H1 (cell line): ENCODE results near the gene ANKIB1. TPM values are rescaled to one million over a fixed set of nuclear protein-coding genes. Genes with fewer than 3 reads are reported as not detected.

Source experiments
- CTCF ChIA-PET: fragments of 300-600 bp; sonication (Branson Sonifier 250); formaldehyde crosslinking; loops from one replicate; lab custom pipeline; 2021; ENCODE audit not compliant: partially characterized antibody; lab: Charles Lee
- POLR2A ChIA-PET: fragments of 300-600 bp; sonication (Branson Sonifier 250); formaldehyde crosslinking; loops from one replicate; lab custom pipeline; 2021; ENCODE audit warnings: inconsistent platforms; ENCODE audit not compliant: partially characterized antibody; lab: Charles Lee
- DNase-seq, 2 experiments: peaks; one replicate each; pipeline versions ENCODE4 v3.0.0 to v3.0.0-alpha.2; 2010 to 2022; ENCODE audit warnings: low spot score in 2 of 2, low read depth in 1 of 2, mixed read lengths in 1 of 2
- FAIRE-seq: peaks from 2 replicates; lab custom pipeline; 2011; peaks lifted over from hg19 to GRCh38; lab: Jason Lieb, UNC
- H2AFZ ChIP-seq: 2 replicates; pipeline ENCODE4 v1.8.1; 2012; ENCODE audit warnings: low read length, inconsistent platforms
- H2AK5ac ChIP-seq: 2 replicates; pipeline ENCODE4 v1.6.1; 2013; ENCODE audit warnings: low read depth, low read length
- H2BK120ac ChIP-seq: replicated peaks from 2 replicates; pipeline ENCODE3; 2013; ENCODE audit warnings: low read depth, low read length, inconsistent platforms
- H2BK12ac ChIP-seq: 2 replicates; pipeline ENCODE4 v1.6.1; 2013; ENCODE audit warnings: low read depth, low read length
- H2BK15ac ChIP-seq: 2 replicates; pipeline ENCODE4 v1.6.1; 2013; ENCODE audit warnings: low read length
- H2BK20ac ChIP-seq: 2 replicates; pipeline ENCODE4 v1.6.1; 2013; ENCODE audit warnings: low read length
- H2BK5ac ChIP-seq: 2 replicates; pipeline ENCODE4 v1.6.1; 2013; ENCODE audit warnings: low read depth, low read length
- H3K14ac ChIP-seq: 2 replicates; pipeline ENCODE4 v1.6.1; 2013; ENCODE audit warnings: inconsistent platforms; ENCODE audit not compliant: insufficient read length
- H3K18ac ChIP-seq: 2 replicates; pipeline ENCODE4 v1.6.1; 2013; ENCODE audit warnings: low read length; ENCODE audit errors: extremely low read depth
- H3K23ac ChIP-seq: 2 replicates; pipeline ENCODE4 v1.6.1; 2013; ENCODE audit warnings: inconsistent platforms; ENCODE audit not compliant: insufficient read length
- H3K23me2 ChIP-seq: 2 replicates; pipeline ENCODE4 v1.6.1; 2013; ENCODE audit warnings: low read depth, low read length
- H3K27ac ChIP-seq: 2 replicates; pipeline ENCODE4 v1.6.1; 2011; ENCODE audit warnings: low read depth, low read length, inconsistent platforms
- H3K27me3 ChIP-seq, 4 experiments: replicated peaks in 1 of 4; 1 replicate in 1 of 4; 2 replicates in 3 of 4; pipeline versions ENCODE4 v1.6.1 to v1.8.1; 2011 to 2013; ENCODE audit warnings: low read length in 3 of 4, mild to moderate bottlenecking in 3 of 4, inconsistent platforms in 2 of 4, mixed read lengths in 2 of 4, moderate library complexity in 1 of 4; ENCODE audit not compliant: control insufficient read depth in 3 of 4, insufficient read depth in 3 of 4; ENCODE audit errors: extremely low read depth in 1 of 4
- H3K36me3 ChIP-seq, 4 experiments: 2 replicates each; pipeline versions ENCODE4 v1.6.1 to v1.8.1; 2011 to 2013; ENCODE audit warnings: mild to moderate bottlenecking in 4 of 4, low read length in 3 of 4, moderate library complexity in 2 of 4, control low read depth in 1 of 4, inconsistent platforms in 1 of 4; ENCODE audit not compliant: insufficient read depth in 4 of 4, control insufficient read depth in 2 of 4
- H3K4ac ChIP-seq: replicated peaks from 2 replicates; pipeline ENCODE3; 2013; ENCODE audit warnings: low read length, low read depth, mixed read lengths, inconsistent platforms; ENCODE audit not compliant: insufficient read length
- H3K4me1 ChIP-seq, 4 experiments: replicated peaks in 1 of 4; 1 replicate in 1 of 4; 2 replicates in 3 of 4; pipeline versions ENCODE4 v1.6.1 to v1.8.1; 2011 to 2013; ENCODE audit warnings: low read length in 3 of 4, inconsistent platforms in 2 of 4, mixed read lengths in 1 of 4; ENCODE audit not compliant: insufficient read depth in 4 of 4, control insufficient read depth in 3 of 4
- H3K4me2 ChIP-seq, 2 experiments: 2 replicates each; pipeline versions ENCODE4 v1.6.1 to v1.8.1; 2011 to 2013; ENCODE audit warnings: low read depth in 2 of 2, low read length in 2 of 2, control low read depth in 1 of 2, inconsistent platforms in 1 of 2, mild to moderate bottlenecking in 1 of 2; ENCODE audit not compliant: insufficient read depth in 1 of 2
- H3K4me3 ChIP-seq, 4 experiments: fragments of 200-600, 300-600 bp in 1 of 4; sonication (generic), shearing (Covaris generic), sonication (Bioruptor Twin) in 1 of 4; 2 replicates each; pipeline versions ENCODE4 v1.5.1 to v1.8.1; 2011 to 2016; ENCODE audit warnings: low read length in 4 of 4, low read depth in 3 of 4, control low read depth in 2 of 4, inconsistent platforms in 2 of 4, mild to moderate bottlenecking in 2 of 4, mixed read lengths in 1 of 4, moderate library complexity in 1 of 4; ENCODE audit not compliant: insufficient read depth in 2 of 4; ENCODE audit errors: extremely low read depth in 1 of 4
- H3K56ac ChIP-seq: replicated peaks from 2 replicates; pipeline ENCODE3; 2013; ENCODE audit warnings: low read depth, mild to moderate bottlenecking, mixed read lengths, low read length, inconsistent platforms; ENCODE audit not compliant: insufficient read length
- H3K79me1 ChIP-seq: 2 replicates; pipeline ENCODE4 v1.6.1; 2013; ENCODE audit warnings: low read depth, low read length, control low read depth
- H3K79me2 ChIP-seq, 2 experiments: 2 replicates each; pipeline versions ENCODE4 v1.6.1 to v1.8.1; 2012 to 2013; ENCODE audit warnings: low read length in 2 of 2, mild to moderate bottlenecking in 2 of 2, inconsistent platforms in 1 of 2; ENCODE audit not compliant: insufficient read depth in 2 of 2, control insufficient read depth in 1 of 2
- H3K9ac ChIP-seq, 4 experiments: replicated peaks in 1 of 4; 1 replicate in 1 of 4; 2 replicates in 3 of 4; pipeline versions ENCODE4 v1.6.1 to v1.8.1; 2011 to 2013; ENCODE audit warnings: low read depth in 3 of 4, low read length in 3 of 4, control low read depth in 2 of 4, mild to moderate bottlenecking in 2 of 4, moderate library complexity in 2 of 4, inconsistent platforms in 1 of 4; ENCODE audit errors: extremely low read depth in 1 of 4
- H3K9me3 ChIP-seq, 2 experiments: 2 replicates each; pipeline versions ENCODE4 v1.6.1 to v1.8.1; 2012 to 2013; ENCODE audit warnings: mild to moderate bottlenecking in 2 of 2, moderate library complexity in 2 of 2, control low read depth in 1 of 2, inconsistent platforms in 1 of 2, low read depth in 1 of 2, low read length in 1 of 2, mixed read lengths in 1 of 2; ENCODE audit not compliant: insufficient read depth in 2 of 2
- H4K20me1 ChIP-seq, 2 experiments: replicated peaks in 1 of 2; 2 replicates each; pipeline versions ENCODE3 to v1.8.1; 2011 to 2013; ENCODE audit warnings: inconsistent platforms in 2 of 2, low read length in 2 of 2, mild to moderate bottlenecking in 1 of 2; ENCODE audit not compliant: insufficient read depth in 2 of 2, control insufficient read depth in 1 of 2
- H4K5ac ChIP-seq: 2 replicates; pipeline ENCODE4 v1.6.1; 2013; ENCODE audit warnings: low read length, low read depth, mixed read lengths, inconsistent platforms; ENCODE audit not compliant: insufficient read length
- H4K8ac ChIP-seq: 2 replicates; pipeline ENCODE4 v1.8.0; 2013; ENCODE audit warnings: mild to moderate bottlenecking, moderate library complexity, low read length, inconsistent platforms; ENCODE audit not compliant: insufficient read depth; ENCODE audit errors: extremely low read depth
- H4K91ac ChIP-seq: replicated peaks from 2 replicates; pipeline ENCODE3; 2013; ENCODE audit warnings: low read length, mixed read lengths, inconsistent platforms; ENCODE audit not compliant: insufficient read length
- BACH1 ChIP-seq: IDR thresholded peaks from 2 replicates; pipeline ENCODE4 v1.6.1; 2012; ENCODE audit warnings: low read length, improper control_type of control experiment
- CTBP2 ChIP-seq: IDR thresholded peaks from 2 replicates; pipeline ENCODE4 v1.7.0; 2011; ENCODE audit warnings: borderline replicate concordance, mild to moderate bottlenecking, moderate library complexity, mixed read lengths, low read length; ENCODE audit not compliant: insufficient read depth, insufficient read length
- EZH2 ChIP-seq: fragments of 200-600 bp; sonication (generic); IDR thresholded peaks from 2 replicates; pipeline ENCODE4 v1.7.1; 2012; ENCODE audit warnings: low read depth, mild to moderate bottlenecking, moderate library complexity, low read length, inconsistent platforms; ENCODE audit not compliant: severe bottlenecking
- GTF2F1 ChIP-seq: IDR thresholded peaks from 2 replicates; pipeline ENCODE4 v1.6.1; 2012; ENCODE audit warnings: low read depth, low read length, improper control_type of control experiment, borderline replicate concordance
- NANOG ChIP-seq: IDR thresholded peaks from 2 replicates; pipeline ENCODE4 v1.6.1; 2011; ENCODE audit warnings: low read length, low read depth, mild to moderate bottlenecking, inconsistent platforms; ENCODE audit not compliant: insufficient read depth, poor library complexity, severe bottlenecking
- NRF1 ChIP-seq: IDR thresholded peaks from 2 replicates; pipeline ENCODE4 v1.6.1; 2011; ENCODE audit warnings: mild to moderate bottlenecking, low read depth, low read length, improper control_type of control experiment
- PHF8 ChIP-seq: fragments of 200-600 bp; sonication (generic); conservative IDR thresholded peaks from 2 replicates; pipeline ENCODE4 v1.7.1; 2012; ENCODE audit warnings: low read depth, mild to moderate bottlenecking, inconsistent platforms, low read length, moderate library complexity
- POU5F1 ChIP-seq: IDR thresholded peaks from 2 replicates; pipeline ENCODE4 v1.6.1; 2011; ENCODE audit warnings: low read depth, mild to moderate bottlenecking, low read length, moderate library complexity
- RFX5 ChIP-seq: IDR thresholded peaks from 2 replicates; pipeline ENCODE4 v1.6.1; 2011; ENCODE audit warnings: low read depth, low read length, improper control_type of control experiment, borderline replicate concordance
- SIRT6 ChIP-seq: IDR thresholded peaks from one replicate; pipeline ENCODE4 v1.7.1; 2012; ENCODE audit warnings: low read length, inconsistent platforms
- TBP ChIP-seq: IDR thresholded peaks from 2 replicates; pipeline ENCODE4 v1.6.1; 2011; ENCODE audit warnings: low read depth, low read length, improper control_type of control experiment
- WGBS, 2 experiments: shearing (Covaris generic) in 1 of 2; methylation state at CpG; one replicate each; pipeline versions ENCODE4 v1.1.6 to v1.1.7; 2013 to 2015; ENCODE audit warnings: low lambda C conversion rate in 2 of 2, mixed read lengths in 2 of 2, inconsistent platforms in 1 of 2, low coverage in 1 of 2, missing lambda C conversion rate in 1 of 2; ENCODE audit not compliant: insufficient replicate concordance in 2 of 2, insufficient coverage in 1 of 2, insufficient read length in 1 of 2; ENCODE audit errors: extremely low coverage in 1 of 2, missing lambda C conversion rate in 1 of 2; 5-methylcytosine and 5-hydroxymethylcytosine counted together
- polyA plus RNA-seq, 7 experiments: library from polyadenylated mRNA; depleted of rRNA in 3 of 7; stranded (reverse) in 5 of 7; unstranded in 2 of 7; fragments of >200 nt in 5 of 7; fragments of 200-250 nt in 2 of 7; gene quantifications; 1 replicate in 5 of 7; 2 replicates in 1 of 7; 4 replicates in 1 of 7; pipeline versions ENCODE4 v1.2.1 to v1.2.3, GENCODE V29; 2011 to 2013; ENCODE audit warnings: missing spikeins in 2 of 7, mixed read lengths in 2 of 7
- total RNA-seq: library from RNA; stranded (reverse); fragmentation: NEBNext Ultra II Directional; extraction: Animal tissue kit (Norgen Biotek cat#: 25700); gene quantifications from 2 replicates; pipeline ENCODE4 v1.2.1, GENCODE V29; 2021
- TF ChIP-seq, protein P1 (sequence below), 3 experiments: IDR thresholded peaks; 1 replicate in 2 of 3; 2 replicates in 1 of 3; pipeline versions ENCODE4 v1.5.1 to v1.6.1; 2011; ENCODE audit warnings: low read length in 3 of 3, mild to moderate bottlenecking in 3 of 3, inconsistent platforms in 2 of 3, low read depth in 1 of 3, moderate library complexity in 1 of 3; ENCODE audit not compliant: insufficient read depth in 1 of 3; ENCODE audit errors: control extremely low read depth in 1 of 3

The ANKIB1 gene
- total and polyA plus RNA-seq, 2 of the 8 experiments (the other 6 are each of a cell fraction or from before 2014, with no cell fraction given) = 19.2 to 43.0 TPM

DNA sequence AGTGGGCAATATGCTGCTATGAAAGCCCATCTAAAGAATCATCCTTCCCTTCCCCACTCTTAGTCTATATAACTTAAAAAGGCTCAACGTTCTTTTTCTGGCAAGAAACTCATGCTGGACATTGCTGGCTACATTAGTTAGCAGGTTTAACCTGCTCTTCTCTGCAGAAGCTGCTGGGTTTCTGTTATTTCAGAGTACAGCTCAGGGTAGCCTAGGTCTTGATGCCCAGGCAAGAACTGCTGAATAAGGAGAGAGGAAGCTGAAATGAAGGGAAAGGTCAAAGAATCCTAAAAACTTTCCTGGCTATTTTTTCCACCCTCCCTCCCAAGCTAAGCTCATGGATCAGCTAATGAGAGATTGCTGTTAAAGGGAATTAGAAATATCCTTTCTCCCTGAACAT, 79.4 kb downstream of the ANKIB1 start:
- no peak for FAIRE-seq
- no peak for DNase-seq
- Histone ChIP-seq H3K4me1 (no peaks in the 10 kb centered on the region), H3K9ac (no peak overlapping the region), H2BK5ac (no peak overlapping the region), H2BK12ac (no peak overlapping the region), H2AFZ (no peak overlapping the region), H4K5ac (no peak overlapping the region), H3K27ac (no peak overlapping the region), H4K91ac (no peak overlapping the region), H3K23me2 (no peaks in the 10 kb centered on the region), H2BK120ac (no peak overlapping the region), H4K8ac (no peak overlapping the region), H3K9me3 (no peaks in the 10 kb centered on the region), H4K20me1 (no peaks in the 10 kb centered on the region), H3K18ac (no peak overlapping the region), H3K27me3 (no peaks in the 10 kb centered on the region), H3K79me1 (no peaks in the 10 kb centered on the region), H2BK15ac (no peak overlapping the region), H3K36me3 (peaks cover 0 to 3% (median 0%) of the 10 kb centered on the region in 4 experiments; a peak in 3 of 8 replicates), H3K4me3 (no peak overlapping the region), H3K56ac (no peak overlapping the region), H3K79me2 (no peaks in the 10 kb centered on the region), H2AK5ac (no peak overlapping the region), H3K4ac (no peak overlapping the region), H2BK20ac (no peak overlapping the region), H3K23ac (no peak overlapping the region), H3K14ac (no peak overlapping the region), H3K4me2 (no peak overlapping the region)
- POLR2A ChIA-PET = no interaction called here
- CTCF ChIA-PET = interaction anchor here (0.6 kb wide), 2 partner anchors 10 to 23 kb away, joined by 3 read pairs; no protein-coding TSS in a partner anchor
- WGBS, 2 experiments = 77% methylated on average over 1 of the region's 1 CpG; no CpG with 5 or more reads in 1 of the 2 experiments
- TF ChIP-seq BACH1 = no peak
- no peak for TF ChIP-seq PHF8
- no peak for TF ChIP-seq SIRT6
- TF ChIP-seq CTBP2 = no peak
- TF ChIP-seq TBP = no peak
- TF ChIP-seq RFX5 = no peak
- TF ChIP-seq POU5F1 = no peak
- TF ChIP-seq EZH2 = no peak
- TF ChIP-seq GTF2F1 = no peak
- no peak for TF ChIP-seq NRF1
- TF ChIP-seq, protein P1, sequence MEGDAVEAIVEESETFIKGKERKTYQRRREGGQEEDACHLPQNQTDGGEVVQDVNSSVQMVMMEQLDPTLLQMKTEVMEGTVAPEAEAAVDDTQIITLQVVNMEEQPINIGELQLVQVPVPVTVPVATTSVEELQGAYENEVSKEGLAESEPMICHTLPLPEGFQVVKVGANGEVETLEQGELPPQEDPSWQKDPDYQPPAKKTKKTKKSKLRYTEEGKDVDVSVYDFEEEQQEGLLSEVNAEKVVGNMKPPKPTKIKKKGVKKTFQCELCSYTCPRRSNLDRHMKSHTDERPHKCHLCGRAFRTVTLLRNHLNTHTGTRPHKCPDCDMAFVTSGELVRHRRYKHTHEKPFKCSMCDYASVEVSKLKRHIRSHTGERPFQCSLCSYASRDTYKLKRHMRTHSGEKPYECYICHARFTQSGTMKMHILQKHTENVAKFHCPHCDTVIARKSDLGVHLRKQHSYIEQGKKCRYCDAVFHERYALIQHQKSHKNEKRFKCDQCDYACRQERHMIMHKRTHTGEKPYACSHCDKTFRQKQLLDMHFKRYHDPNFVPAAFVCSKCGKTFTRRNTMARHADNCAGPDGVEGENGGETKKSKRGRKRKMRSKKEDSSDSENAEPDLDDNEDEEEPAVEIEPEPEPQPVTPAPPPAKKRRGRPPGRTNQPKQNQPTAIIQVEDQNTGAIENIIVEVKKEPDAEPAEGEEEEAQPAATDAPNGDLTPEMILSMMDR (IDR thresholded peaks at IDR 0.05; ENCODE audit: control extremely low read depth in 1 of 3, insufficient read depth in 1 of 3, low read depth in 1 of 3, low read length in 3 of 3) = no peak
- no peak for TF ChIP-seq NANOG
